Testis (tissue), 3 donors: ENCODE results near the gene TPPP. TPM values are rescaled to one million over a fixed set of nuclear protein-coding genes. Genes with fewer than 3 reads are reported as not detected.

Source experiments
- DNase-seq: peaks from one replicate; pipeline ENCODE4 v3.0.0-alpha.2; 2019
- H3K27ac ChIP-seq, 2 donors: fragments of 200-600 bp; sonication (generic); one replicate each; pipeline ENCODE4 v1.5.1; 2019
- H3K27me3 ChIP-seq: fragments of 200-600 bp; sonication (generic); one replicate; pipeline ENCODE4 v1.5.1; 2019
- H3K36me3 ChIP-seq: fragments of 200-600 bp; sonication (generic); one replicate; pipeline ENCODE4 v1.5.1; 2017; ENCODE audit warnings: low read depth; ENCODE audit errors: missing control alignments
- H3K4me1 ChIP-seq: fragments of 200-600 bp; sonication (generic); one replicate; pipeline ENCODE4 v1.5.1; 2019
- H3K4me3 ChIP-seq, 2 donors: fragments of 200-600 bp; sonication (generic); one replicate each; pipeline ENCODE4 v1.5.1; 2017 to 2019
- H3K9me3 ChIP-seq: fragments of 200-600 bp; sonication (generic); one replicate; pipeline ENCODE4 v1.5.1; 2017
- CTCF ChIP-seq, 3 experiments: fragments of 450-650 bp in 2 of 3; fragments of 200-600 bp in 1 of 3; sonication (generic) in 1 of 3; IDR thresholded peaks; one replicate each; pipeline ENCODE4 v1.5.1; 2016 to 2019; ENCODE audit warnings: antibody characterized with exemption in 3 of 3, mild to moderate bottlenecking in 2 of 3, moderate library complexity in 1 of 3
- POLR2A ChIP-seq: fragments of 450-650 bp; IDR thresholded peaks from one replicate; pipeline ENCODE4 v1.6.1; 2017; ENCODE audit warnings: antibody characterized with exemption, mild to moderate bottlenecking, moderate library complexity
- WGBS, 2 donors: methylation state at CpG; one replicate each; pipeline ENCODE4 v1.1.5; 2018; 5-methylcytosine and 5-hydroxymethylcytosine counted together
- intact Hi-C: fragments of 100-400 bp; cut with DNase I; formaldehyde crosslinking; loops from one replicate; pipeline ENCODE4 v1.15.1; 2023; ENCODE audit warnings: low total_unique reads
- polyA plus RNA-seq: library from polyadenylated mRNA; stranded (reverse); fragments of 350-450 nt; fragmentation: Illumina TruSeq; extraction: RNeasy Lipid Tissue Mini Kit (QIAGEN cat#74804); gene quantifications from one replicate; pipeline ENCODE4 v1.2.3, GENCODE V29; 2014; ENCODE audit warnings: low read depth, low replicate concordance; ENCODE audit not compliant: insufficient read depth
- total RNA-seq, 2 donors: library from RNA; depleted of rRNA; stranded (reverse); fragments of >200 nt; gene quantifications; one replicate each; pipeline ENCODE4 v1.2.3, GENCODE V29; 2016

Gene TPPP
- total and polyA plus RNA-seq, 3 donors from 2014 or later: 2.9 to 5.7 (median 3.8) TPM

GRCh38 chr5:663436-664342, 29.5 kb downstream of the TPPP start:
- Histone ChIP-seq H3K27ac (no peak overlapping the region), H3K9me3 (no peaks in the 10 kb centered on the region), H3K36me3 (no peaks in the 10 kb centered on the region), H3K4me3 (peak overlapping the region in 1 of 2 donors; percentile 2), H3K4me1 (no peaks in the 10 kb centered on the region), H3K27me3 (no peaks in the 10 kb centered on the region)
- DNase-seq: no peak
- TF ChIP-seq CTCF (IDR thresholded peaks at IDR 0.05) (no peak), POLR2A (no peak)
- intact Hi-C loops: no loop called here
- 83 to 85% methylated on average over 3 to 38 of the region's 38 CpGs for WGBS, 2 donors

GRCh38 chr5:662751-663435, 30.3 kb downstream of the TPPP start:
- DNase-seq: peak; percentile 77
- H3K4me3 ChIP-seq: peak overlapping the region in 1 of 2 donors; percentile 42
- no peaks in the 10 kb centered on the region for H3K36me3 ChIP-seq
- H3K27ac ChIP-seq: no peak overlapping the region
- 88% methylated on average over 49 to 56 of the region's 56 CpGs for WGBS, 2 donors
- no peaks in the 10 kb centered on the region for H3K27me3 ChIP-seq
- intact Hi-C loops: no loop called here
- no peaks in the 10 kb centered on the region for H3K4me1 ChIP-seq
- no peaks in the 10 kb centered on the region for H3K9me3 ChIP-seq
- TF ChIP-seq CTCF (IDR thresholded peaks at IDR 0.05): no peak
- TF ChIP-seq POLR2A: no peak

GRCh38 chr5:661891-662750, 31.0 kb downstream of the TPPP start:
- DNase-seq: no peak
- intact Hi-C loops: no loop called here
- WGBS, 2 donors: 72 to 96% methylated on average over 12 to 53 of the region's 53 CpGs
- no peaks in the 10 kb centered on the region for H3K9me3 ChIP-seq
- no peaks in the 10 kb centered on the region for H3K27me3 ChIP-seq
- TF ChIP-seq POLR2A (no peak), CTCF (IDR thresholded peaks at IDR 0.05) (no peak)
- H3K4me3 ChIP-seq: peak overlapping the region in 1 of 2 donors; percentile 42
- no peak overlapping the region for H3K27ac ChIP-seq
- H3K4me1 ChIP-seq: no peaks in the 10 kb centered on the region
- no peaks in the 10 kb centered on the region for H3K36me3 ChIP-seq

DNA sequence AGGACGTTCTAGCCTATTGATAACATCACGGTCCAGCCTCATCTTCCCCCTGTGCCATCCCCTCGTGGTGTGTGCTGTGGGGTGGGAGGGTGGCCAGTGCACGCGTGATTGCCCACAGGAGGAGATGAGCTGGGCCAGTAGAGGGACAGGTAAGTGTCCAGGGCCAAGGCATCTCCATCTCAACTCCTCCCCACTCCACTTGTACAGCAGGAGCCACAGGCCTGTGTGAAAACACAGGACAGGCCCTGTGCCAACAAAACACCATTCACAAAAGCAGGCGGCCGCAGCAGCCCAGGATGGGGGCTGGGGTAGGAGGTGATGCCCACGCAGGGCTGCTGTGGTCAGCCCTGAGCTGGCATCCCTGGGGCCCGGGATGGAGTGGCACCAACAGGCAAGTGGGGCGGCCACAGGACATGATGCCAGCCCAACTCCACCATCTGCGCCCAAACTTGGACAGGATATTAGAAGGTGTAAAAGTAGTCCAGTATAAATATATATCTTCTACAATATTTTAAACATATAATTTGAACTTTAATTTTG, 32.6 kb downstream of the TPPP start:
- Histone ChIP-seq H3K36me3 (no peaks in the 10 kb centered on the region), H3K27ac (no peak overlapping the region), H3K9me3 (no peaks in the 10 kb centered on the region), H3K4me3 (no peak overlapping the region), H3K27me3 (no peaks in the 10 kb centered on the region), H3K4me1 (no peaks in the 10 kb centered on the region)
- DNase-seq: no peak
- no peak for TF ChIP-seq CTCF (IDR thresholded peaks at IDR 0.05)
- no peak for TF ChIP-seq POLR2A
- intact Hi-C loops: no loop called here
- WGBS, 2 donors: 96% methylated on average over 11 of the region's 11 CpGs
